Measurements from ENCODE around the gene PSMD4. TPM values are rescaled to one million over a fixed set of nuclear protein-coding genes. Genes with fewer than 3 reads are reported as not detected.
"Not testable (repeated sequence)": the region's sequence is repeated elsewhere in the genome, so short reads cannot be mapped to it uniquely, and the experiment has no call there.

The PSMD4 gene
- total RNA-seq (100 to 1,000 TPM in 1 of 2 donors, 10 to 100 TPM in 1; 96.9 to 147 TPM), polyA plus RNA-seq (100 to 1,000 TPM; 209 to 212 TPM)
- long read RNA-seq, donor 1, transcript PSMD4-202 (10 exons, 1,350 nt) = major isoform, 49 of 72 reads
- long read RNA-seq, donor 1, transcript PSMD4-201 (10 exons, 1,333 nt) = minor isoform, 7 of 72 reads
- long read RNA-seq, donor 1, partial matches to known transcripts = 11 of 72 reads
- long read RNA-seq, donor 1, other reads (novel, unspliced or antisense) = 5 of 72 reads
- long read RNA-seq, donor 2, transcript PSMD4-202 (10 exons, 1,350 nt) = major isoform, 21 of 43 reads
- long read RNA-seq, donor 2, partial matches to known transcripts = 19 of 43 reads
- long read RNA-seq, donor 2, other reads (novel, unspliced or antisense) = 0 of 43 reads
- long read RNA-seq, donor 3, transcript PSMD4-202 (10 exons, 1,350 nt) = major isoform, 29 of 45 reads
- long read RNA-seq, donor 3, partial matches to known transcripts = 11 of 45 reads
- long read RNA-seq, donor 3, other reads (novel, unspliced or antisense) = 0 of 45 reads
- long read RNA-seq, donor 4, transcript PSMD4-202 (10 exons, 1,350 nt) = major isoform, 12 of 54 reads
- long read RNA-seq, donor 4, partial matches to known transcripts = 39 of 54 reads
- long read RNA-seq, donor 4, other reads (novel, unspliced or antisense) = 0 of 54 reads
- long read RNA-seq, donor 5, transcript PSMD4-202 (10 exons, 1,350 nt) = major isoform, 55 of 117 reads
- long read RNA-seq, donor 5, partial matches to known transcripts = 56 of 117 reads
- long read RNA-seq, donor 5, other reads (novel, unspliced or antisense) = 0 of 117 reads

- DNase-seq = peak; percentile 97 to 99 (median 98)
- peaks cover 0 to 11% (median 9%) of the 10 kb centered on the region in 5 donors for H3K4me1 ChIP-seq (ENCODE audit: control insufficient read depth in 5 of 5, insufficient read depth in 5 of 5, low read length in 5 of 5)
- WGBS, 2 donors = 7 to 9% methylated on average over 55 to 56 of the region's 56 CpGs
- H3K9me3 ChIP-seq (ENCODE audit: control insufficient read depth in 4 of 4, insufficient read depth in 3 of 4, low read length in 3 of 4) = no peaks in the 10 kb centered on the region
- ATAC-seq (ENCODE audit: insufficient read depth, low FRiP score) = peak; percentile 98
- H3K27me3 ChIP-seq (ENCODE audit: control insufficient read depth in 3 of 3, insufficient read depth in 3 of 3, low read length in 2 of 3) = no peaks in the 10 kb centered on the region
- no peak for TF ChIP-seq CTCF (IDR thresholded peaks at IDR 0.05; ENCODE audit: control extremely low read depth, extremely low read depth)
- peak within 1 kb of the TSS; percentile 50 to 86 for H3K9ac ChIP-seq (ENCODE audit: insufficient read depth in 1 of 2, low read length in 2 of 2)
- peak within 1 kb of the TSS; percentile 89 to 95 for H3K27ac ChIP-seq (ENCODE audit: low read depth in 1 of 2, low read length in 1 of 2)
- peaks cover 0 to 5% (median 1%) of the 10 kb centered on the region in 4 donors for H3K36me3 ChIP-seq (ENCODE audit: control insufficient read depth in 4 of 4, insufficient read depth in 4 of 4, low read length in 4 of 4)
- H3K4me3 ChIP-seq = peak within 1 kb of the TSS; percentile 60
Measured at GRCh38 chr1:151254217-151255213, at the start of gene PSMD4. Gene PSMD4 (plus strand): TSS chr1:151254734. CDS start chr1:151254783, 49 bp downstream.

- not testable (repeated sequence) for H3K4me3 ChIP-seq; H3K9ac ChIP-seq (ENCODE audit: insufficient read depth in 1 of 2, low read length in 2 of 2); H3K27ac ChIP-seq (ENCODE audit: low read depth in 1 of 2, low read length in 1 of 2); ATAC-seq (ENCODE audit: insufficient read depth, low FRiP score); DNase-seq; H3K9me3 ChIP-seq (ENCODE audit: control insufficient read depth in 4 of 4, insufficient read depth in 3 of 4, low read length in 3 of 4); H3K27me3 ChIP-seq (ENCODE audit: control insufficient read depth in 3 of 3, insufficient read depth in 3 of 3, low read length in 2 of 3)
- 94 to 96% methylated on average over 12 of the region's 12 CpGs for WGBS, 2 donors
- Histone ChIP-seq H3K4me1 (ENCODE audit: control insufficient read depth in 5 of 5, insufficient read depth in 5 of 5, low read length in 5 of 5) (peaks cover 0 to 16% (median 1%) of the 10 kb centered on the region in 5 donors), H3K36me3 (ENCODE audit: control insufficient read depth in 4 of 4, insufficient read depth in 4 of 4, low read length in 4 of 4) (peaks cover 5 to 25% (median 12%) of the 10 kb centered on the region in 4 donors)
Measured at GRCh38 chr1:151205381-151205965, 49.1 kb upstream of the PSMD4 start.

GRCh38 chr1:151210830-151211229 is 43.7 kb upstream of the PSMD4 start:
- DNase-seq (no peak), ATAC-seq (ENCODE audit: insufficient read depth, low FRiP score) (no peak)

More at GRCh38 chr1:151210830-151211229, 43.7 kb upstream of the PSMD4 start:
- Histone ChIP-seq H3K27me3 (ENCODE audit: control insufficient read depth in 3 of 3, insufficient read depth in 3 of 3, low read length in 2 of 3) (no peaks in the 10 kb centered on the region), H3K36me3 (ENCODE audit: control insufficient read depth in 4 of 4, insufficient read depth in 4 of 4, low read length in 4 of 4) (peaks cover 5 to 23% (median 14%) of the 10 kb centered on the region in 4 donors), H3K9ac (ENCODE audit: insufficient read depth in 1 of 2, low read length in 2 of 2) (no peak overlapping the region), H3K4me1 (ENCODE audit: control insufficient read depth in 5 of 5, insufficient read depth in 5 of 5, low read length in 5 of 5) (peaks cover 0 to 3% (median 0%) of the 10 kb centered on the region in 5 donors), H3K9me3 (ENCODE audit: control insufficient read depth in 4 of 4, insufficient read depth in 3 of 4, low read length in 3 of 4) (no peaks in the 10 kb centered on the region), H3K4me3 (no peak overlapping the region), H3K27ac (ENCODE audit: low read depth in 1 of 2, low read length in 1 of 2) (no peak overlapping the region)
- WGBS, 2 donors = 72 to 90% methylated on average over 1 of the region's 1 CpG
- no peak for TF ChIP-seq CTCF (IDR thresholded peaks at IDR 0.05; ENCODE audit: control extremely low read depth, extremely low read depth)

All from lung (tissue), 16 donors.